ENCODE results near the gene MCF2.

MCF2 gene

GRCh38 chrX:139581068-139581467 is 126.9 kb downstream of the MCF2 start:
- no peak for DNase-seq

- no peak for DNase-seq
Measured at GRCh38 chrX:139566981-139567380, 141.0 kb downstream of the MCF2 start.

- DNase-seq = no peak
Measured at GRCh38 chrX:139563251-139563650, 144.7 kb downstream of the MCF2 start.

GRCh38 chrX:139560221-139560620 is 147.7 kb downstream of the MCF2 start:
- DNase-seq = no peak

GRCh38 chrX:139559383-139560042 is 148.5 kb downstream of the MCF2 start:
- peak; percentile 0 for DNase-seq

GRCh38 chrX:139554991-139555675 is 152.8 kb downstream of the MCF2 start:
- no peak for DNase-seq

GRCh38 chrX:139554376-139554775 is 153.6 kb downstream of the MCF2 start:
- DNase-seq = no peak

- DNase-seq = no peak
Measured at GRCh38 chrX:139544591-139544990, 163.4 kb downstream of the MCF2 start.

- DNase-seq = no peak
Measured at GRCh38 chrX:139543920-139544319, 164.0 kb downstream of the MCF2 start.

GRCh38 chrX:139542652-139543051 is 165.3 kb downstream of the MCF2 start:
- no peak for DNase-seq

- no peak for DNase-seq
Measured at GRCh38 chrX:139538907-139539790, 168.8 kb downstream of the MCF2 start.

- DNase-seq = no peak
Measured at GRCh38 chrX:139533444-139533843, 174.5 kb downstream of the MCF2 start.

- DNase-seq = no peak
Measured at GRCh38 chrX:139532834-139533233, 175.1 kb downstream of the MCF2 start.

All from NCI-H510A treated with DMSO at 0.1 percent for 48 hours (cell line).